SK-N-SH (cell line): ENCODE measurements around the gene ANKH.

Experiments
- TF ChIP-seq, protein P1 (sequence below): fragments of 200-600 bp; sonication (generic); IDR thresholded peaks from 2 replicates; pipeline ENCODE4 v1.6.1; 2017; ENCODE audit warnings: antibody characterized with exemption, mild to moderate bottlenecking, moderate library complexity
- TF ChIP-seq, protein P2 (sequence below): IDR thresholded peaks from 2 replicates; pipeline ENCODE4 v1.4.0; 2012; ENCODE audit warnings: low read depth

- TF ChIP-seq, protein P1, sequence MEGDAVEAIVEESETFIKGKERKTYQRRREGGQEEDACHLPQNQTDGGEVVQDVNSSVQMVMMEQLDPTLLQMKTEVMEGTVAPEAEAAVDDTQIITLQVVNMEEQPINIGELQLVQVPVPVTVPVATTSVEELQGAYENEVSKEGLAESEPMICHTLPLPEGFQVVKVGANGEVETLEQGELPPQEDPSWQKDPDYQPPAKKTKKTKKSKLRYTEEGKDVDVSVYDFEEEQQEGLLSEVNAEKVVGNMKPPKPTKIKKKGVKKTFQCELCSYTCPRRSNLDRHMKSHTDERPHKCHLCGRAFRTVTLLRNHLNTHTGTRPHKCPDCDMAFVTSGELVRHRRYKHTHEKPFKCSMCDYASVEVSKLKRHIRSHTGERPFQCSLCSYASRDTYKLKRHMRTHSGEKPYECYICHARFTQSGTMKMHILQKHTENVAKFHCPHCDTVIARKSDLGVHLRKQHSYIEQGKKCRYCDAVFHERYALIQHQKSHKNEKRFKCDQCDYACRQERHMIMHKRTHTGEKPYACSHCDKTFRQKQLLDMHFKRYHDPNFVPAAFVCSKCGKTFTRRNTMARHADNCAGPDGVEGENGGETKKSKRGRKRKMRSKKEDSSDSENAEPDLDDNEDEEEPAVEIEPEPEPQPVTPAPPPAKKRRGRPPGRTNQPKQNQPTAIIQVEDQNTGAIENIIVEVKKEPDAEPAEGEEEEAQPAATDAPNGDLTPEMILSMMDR, result no peak
- TF ChIP-seq, protein P2, sequence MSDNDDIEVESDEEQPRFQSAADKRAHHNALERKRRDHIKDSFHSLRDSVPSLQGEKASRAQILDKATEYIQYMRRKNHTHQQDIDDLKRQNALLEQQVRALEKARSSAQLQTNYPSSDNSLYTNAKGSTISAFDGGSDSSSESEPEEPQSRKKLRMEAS, result no peak
Observed at GRCh38 chr5:14749579-14750101, 121.9 kb downstream of the ANKH start.
